HepG2 (cell line): Measurements from ENCODE around the gene HPCAL1. TPM values are rescaled to one million over a fixed set of nuclear protein-coding genes. Genes with fewer than 3 reads are reported as not detected.

Source experiments
- ARNTL ChIP-seq: sonication (generic); formaldehyde crosslinking; IDR thresholded peaks from 2 replicates; pipeline ENCODE4 v1.4.0; 2020; ENCODE audit warnings: mild to moderate bottlenecking, missing genetic modification reagents
- ATRX ChIP-seq: sonication (generic); formaldehyde crosslinking; IDR thresholded peaks from 2 replicates; pipeline ENCODE4 v1.4.0; 2020; ENCODE audit warnings: missing genetic modification reagents, borderline replicate concordance
- CHD2 ChIP-seq: IDR thresholded peaks from 2 replicates; pipeline ENCODE4 v1.6.1; 2011; ENCODE audit warnings: low read depth, low read length, improper control_type of control experiment
- ELK4 ChIP-seq: sonication (generic); formaldehyde crosslinking; IDR thresholded peaks from 2 replicates; pipeline ENCODE4 v1.9.0; 2021; ENCODE audit warnings: missing genetic modification reagents, borderline replicate concordance
- HNF4A ChIP-seq: sonication (generic); formaldehyde crosslinking; IDR thresholded peaks from 2 replicates; pipeline ENCODE4 v1.4.0; 2020; ENCODE audit warnings: missing genetic modification reagents
- NR2F2 ChIP-seq: IDR thresholded peaks from 2 replicates; pipeline ENCODE4 v1.6.1; 2012; ENCODE audit warnings: low read depth, inconsistent platforms, borderline replicate concordance
- PRDM4 ChIP-seq: sonication (generic); formaldehyde crosslinking; IDR thresholded peaks from 2 replicates; pipeline ENCODE4 v1.9.0; 2021; ENCODE audit warnings: missing genetic modification reagents, borderline replicate concordance
- RFX5 ChIP-seq: IDR thresholded peaks from 2 replicates; pipeline ENCODE4 v1.6.1; 2011; ENCODE audit warnings: low read depth, low read length, improper control_type of control experiment
- SCMH1 ChIP-seq: sonication (generic); formaldehyde crosslinking; IDR thresholded peaks from 2 replicates; pipeline ENCODE4 v1.9.0; 2021; ENCODE audit warnings: missing genetic modification reagents, mild to moderate bottlenecking, borderline replicate concordance
- SMARCC2 ChIP-seq: fragments of 450-650 bp; IDR thresholded peaks from 2 replicates; pipeline ENCODE4 v1.6.1; 2017; ENCODE audit warnings: antibody characterized with exemption, mild to moderate bottlenecking
- SNAPC5 ChIP-seq: sonication (generic); formaldehyde crosslinking; IDR thresholded peaks from 2 replicates; pipeline ENCODE4 v1.8.1; 2023; ENCODE audit warnings: mild to moderate bottlenecking, missing genetic modification reagents, borderline replicate concordance
- SNRNP70 ChIP-seq: fragments of 200-400 bp; formaldehyde crosslinking; IDR thresholded peaks from 2 replicates; pipeline ENCODE4 v1.6.1; 2017; ENCODE audit warnings: mild to moderate bottlenecking, low read depth, low read length, moderate library complexity
- SRSF1 ChIP-seq: fragments of 200-400 bp; formaldehyde crosslinking; optimal IDR thresholded peaks from 2 replicates; pipeline ENCODE3; 2017; ENCODE audit warnings: mild to moderate bottlenecking, low read depth, low read length, moderate library complexity
- STAT6 ChIP-seq: sonication (generic); formaldehyde crosslinking; IDR thresholded peaks from 2 replicates; pipeline ENCODE4 v1.4.0; 2020; ENCODE audit warnings: missing genetic modification reagents, mild to moderate bottlenecking, borderline replicate concordance
- YEATS2 ChIP-seq: sonication (generic); formaldehyde crosslinking; IDR thresholded peaks from 2 replicates; pipeline ENCODE4 v1.4.0; 2020; ENCODE audit warnings: missing genetic modification reagents, borderline replicate concordance
- ZFP41 ChIP-seq: sonication (generic); formaldehyde crosslinking; IDR thresholded peaks from 2 replicates; pipeline ENCODE4 v1.4.0; 2020; ENCODE audit warnings: mild to moderate bottlenecking, missing genetic modification reagents, borderline replicate concordance
- ZIK1 ChIP-seq: sonication (generic); formaldehyde crosslinking; IDR thresholded peaks from 2 replicates; pipeline ENCODE4 v1.5.0; 2020; ENCODE audit warnings: mild to moderate bottlenecking, low read depth, missing genetic modification reagents, borderline replicate concordance
- ZMAT5 ChIP-seq: sonication (generic); formaldehyde crosslinking; IDR thresholded peaks from 2 replicates; pipeline ENCODE4 v1.5.0; 2020; ENCODE audit warnings: mild to moderate bottlenecking, low read depth, missing genetic modification reagents, borderline replicate concordance
- ZNF296 ChIP-seq: sonication (generic); formaldehyde crosslinking; conservative IDR thresholded peaks from 2 replicates; pipeline ENCODE4 v1.5.0; 2020; ENCODE audit warnings: mild to moderate bottlenecking, missing genetic modification reagents
- ZNF383 ChIP-seq: sonication (generic); formaldehyde crosslinking; IDR thresholded peaks from 2 replicates; pipeline ENCODE4 v1.4.0; 2020; ENCODE audit warnings: missing genetic modification reagents, mild to moderate bottlenecking, borderline replicate concordance
- ZNF546 ChIP-seq: sonication (generic); formaldehyde crosslinking; conservative IDR thresholded peaks from 2 replicates; pipeline ENCODE4 v1.8.1; 2023; ENCODE audit warnings: mild to moderate bottlenecking, missing genetic modification reagents
- ZNF674 ChIP-seq: sonication (generic); formaldehyde crosslinking; IDR thresholded peaks from 2 replicates; pipeline ENCODE4 v1.5.0; 2020; ENCODE audit warnings: low read depth, mild to moderate bottlenecking, missing genetic modification reagents
- polyA plus RNA-seq, 8 experiments: library from polyadenylated mRNA; depleted of rRNA in 3 of 8; stranded (reverse) in 7 of 8; unstranded in 1 of 8; fragments of >200 nt; fragmentation: Illumina TruSeq in 4 of 8; extraction: Trizol in 4 of 8; gene quantifications; 2 replicates each; pipeline versions ENCODE4 v1.2.1 to v1.2.3, GENCODE V29; 2011 to 2016; ENCODE audit warnings: low read depth in 4 of 8, missing spikeins in 1 of 8, mixed read lengths in 1 of 8; ENCODE audit not compliant: insufficient read depth in 1 of 8
- total RNA-seq, 5 experiments: library from RNA; depleted of rRNA; stranded (reverse); fragments of >200 nt; fragmentation: Illumina TruSeq; extraction: Trizol; gene quantifications; 2 replicates each; pipeline ENCODE4 v1.2.3, GENCODE V29; 2016; ENCODE audit warnings: low read depth in 1 of 5

The HPCAL1 gene
- total and polyA plus RNA-seq, 2 of the 13 experiments (the other 11 are each of a cell fraction or from before 2014, with no cell fraction given), result 29.5 to 29.9 TPM

- TF ChIP-seq PRDM4 (CRISPR knock-in tag) (no peak), ZMAT5 (CRISPR knock-in tag) (no peak), ZNF296 (CRISPR knock-in tag) (peak; percentile 61), SMARCC2 (0 out of 2 replicates have a peak, but pooled peaks have one; percentile 2), ZIK1 (no peak), SNRNP70 (no peak), HNF4A (CRISPR knock-in tag) (peak; percentile 95), STAT6 (CRISPR knock-in tag) (0 out of 2 replicates have a peak, but pooled peaks have one; percentile 61), YEATS2 (CRISPR knock-in tag) (peak; percentile 54), ZFP41 (CRISPR knock-in tag) (peak; percentile 56; the same call in 1 of the 2 replicates), RFX5 (no peak), ZNF383 (CRISPR knock-in tag) (no peak), ARNTL (CRISPR knock-in tag) (peak; percentile 84), SNAPC5 (CRISPR knock-in tag) (no peak), ELK4 (CRISPR knock-in tag) (no peak), SCMH1 (no peak), ATRX (CRISPR knock-in tag) (no peak), SRSF1 (no peak), ZNF674 (CRISPR knock-in tag) (no peak), CHD2 (peak; percentile 44; the same call in 1 of the 2 replicates), ZNF546 (CRISPR knock-in tag) (no peak), NR2F2 (peak; percentile 62; the same call in 1 of the 2 replicates)
Measured at GRCh38 chr2:10300997-10301940, 1.4 kb upstream of the HPCAL1 start (continued).
